ENCODE results near the gene PNMA8B. TPM values are rescaled to one million over a fixed set of nuclear protein-coding genes. Genes with fewer than 3 reads are reported as not detected.
A peak's percentile ranks its signal among the peaks of the same experiment; 100 is the strongest.

Gene PNMA8B
- total RNA-seq, 1 experiment from 2014 or later: 0.10 TPM

- DNase-seq (ENCODE audit: low read depth, low spot score): peak; percentile 62
- Histone ChIP-seq H3K79me2 (ENCODE audit: insufficient read depth, low read length) (no peaks in the 10 kb centered on the region), H3K27ac (ENCODE audit: low read depth, low read length) (no peak overlapping the region), H3K4me2 (ENCODE audit: low read length) (peak overlapping the region; percentile 50), H3K9ac (ENCODE audit: low read length) (no peak overlapping the region), H3K9me3 (ENCODE audit: control insufficient read depth in 1 of 2, insufficient read depth in 1 of 2, low read depth in 1 of 2, low read length in 2 of 2) (no peaks in the 10 kb centered on the region), H3K27me3 (ENCODE audit: insufficient read depth, low read length) (no peaks in the 10 kb centered on the region), H3K4me3 (replicated peaks in 1 of 2; ENCODE audit: low read depth in 1 of 2, low read length in 2 of 2) (no peak overlapping the region), H3K36me3 (ENCODE audit: control insufficient read depth in 1 of 2, insufficient read depth in 2 of 2, low read length in 2 of 2) (no peaks in the 10 kb centered on the region), H2AFZ (ENCODE audit: low read depth, low read length, poor library complexity, severe bottlenecking) (peak overlapping the region; percentile 80), H3K9me2 (ENCODE audit: insufficient read depth) (no peaks in the 10 kb centered on the region), H3K4me1 (ENCODE audit: control insufficient read depth in 1 of 2, insufficient read depth in 2 of 2, low read length in 2 of 2) (peaks cover 0 to 10% of the 10 kb centered on the region in 2 experiments; a peak in 2 of 4 replicates), H4K20me1 (ENCODE audit: insufficient read depth) (no peaks in the 10 kb centered on the region)
- TF ChIP-seq CTCF (IDR thresholded peaks at IDR 0.05 in 2 of 3, conservative IDR thresholded peaks at IDR 0.05 in 1 of 3; ENCODE audit: borderline replicate concordance in 1 of 3, insufficient read depth in 1 of 3, low read depth in 2 of 3, low read length in 2 of 3) (peak; percentile 94 to 98 (median 94)), ATF3 (IDR thresholded peaks at IDR 0.05) (no peak), RAD21 (IDR thresholded peaks at IDR 0.05; ENCODE audit: low read depth) (peak; percentile 96), CEBPB (IDR thresholded peaks at IDR 0.05; ENCODE audit: low read depth) (no peak), ZFX (IDR thresholded peaks at IDR 0.05) (0 out of 2 replicates have a peak, but pooled peaks have one; percentile 23), TCF7L2 (IDR thresholded peaks at IDR 0.05; ENCODE audit: borderline replicate concordance, extremely low read depth, insufficient read depth, insufficient read length) (no peak), ZBTB33 (IDR thresholded peaks at IDR 0.05; ENCODE audit: extremely low read depth, insufficient replicate concordance, low read length) (no peak), JUND (IDR thresholded peaks at IDR 0.05) (no peak), YY1 (IDR thresholded peaks at IDR 0.05; ENCODE audit: extremely low read depth, insufficient replicate concordance, low read depth, low read length) (peak; percentile 52)
- ATAC-seq: peak; percentile 92
- RAD21 ChIA-PET (ENCODE audit: low non-redundant PET in 1 of 2, low total read pairs in 2 of 2, uncharacterized antibody in 2 of 2, unreplicated experiment in 2 of 2): interaction anchor here (0.8 to 1.3 kb wide), 3 partner anchors 232 to 234 kb away, joined by 4 to 7 read pairs (median 6); no protein-coding TSS in a partner anchor
- POLR2A ChIA-PET: no interaction called here
- BruUV-seq (replicated peaks): no TSS peak
- intact Hi-C loops (cut with micrococcal nuclease): loop anchor here (1.0 to 10.0 kb wide), 4 partner anchors 111 to 429 kb away; no protein-coding TSS in a partner anchor
- CTCF ChIA-PET: interaction anchor here (0.8 to 3.7 kb wide), 9 partner anchors 16 to 435 kb away, joined by 3 to 18 read pairs (median 5); partner anchors contain the start of gene DACT3
Observed at GRCh38 chr19:46513461-46514236, 18.0 kb upstream of the PNMA8B start.
